HG03103 (cell line): ENCODE results near the gene MTIF2.
"Not testable (repeated sequence)": the region's sequence is repeated elsewhere in the genome, so short reads cannot be mapped to it uniquely, and the experiment has no call there.

ENCODE experiments used
- ATAC-seq: cut with Tn5 transposase; IDR thresholded peaks from one replicate; pipeline ENCODE4 v1.9.1; 2021; ENCODE audit warnings: low read depth; ENCODE audit not compliant: unreplicated experiment

MTIF2 gene

DNA sequence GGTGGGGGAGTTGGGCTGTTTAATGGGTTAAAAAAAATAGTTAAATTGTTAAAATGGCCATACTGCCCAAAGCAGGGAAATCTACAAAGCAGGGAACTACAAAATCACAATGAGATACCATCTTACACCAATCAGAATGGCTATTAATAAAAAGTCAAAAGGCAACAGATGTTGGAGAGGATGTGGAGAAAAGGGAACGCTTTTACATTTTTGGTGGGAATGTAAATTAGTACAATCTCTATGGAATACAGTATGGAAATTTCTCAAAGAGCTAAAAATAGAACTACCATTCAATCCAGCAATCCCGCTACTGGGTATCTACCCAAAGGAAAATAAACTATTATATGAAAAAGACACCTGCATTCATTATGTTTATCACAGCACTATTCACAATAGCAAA is 64.1 kb downstream of the MTIF2 start:
- no peak for ATAC-seq

GRCh38 chr2:55204536-55204935 is 64.5 kb downstream of the MTIF2 start:
- no peak for ATAC-seq

- no peak for ATAC-seq
Measured at GRCh38 chr2:55200416-55200815, 68.6 kb downstream of the MTIF2 start.

- no peak for ATAC-seq
Measured at GRCh38 chr2:55196526-55196925, 72.5 kb downstream of the MTIF2 start.

- ATAC-seq = not testable (repeated sequence)
Measured at GRCh38 chr2:55191888-55192287, 77.1 kb downstream of the MTIF2 start.

DNA sequence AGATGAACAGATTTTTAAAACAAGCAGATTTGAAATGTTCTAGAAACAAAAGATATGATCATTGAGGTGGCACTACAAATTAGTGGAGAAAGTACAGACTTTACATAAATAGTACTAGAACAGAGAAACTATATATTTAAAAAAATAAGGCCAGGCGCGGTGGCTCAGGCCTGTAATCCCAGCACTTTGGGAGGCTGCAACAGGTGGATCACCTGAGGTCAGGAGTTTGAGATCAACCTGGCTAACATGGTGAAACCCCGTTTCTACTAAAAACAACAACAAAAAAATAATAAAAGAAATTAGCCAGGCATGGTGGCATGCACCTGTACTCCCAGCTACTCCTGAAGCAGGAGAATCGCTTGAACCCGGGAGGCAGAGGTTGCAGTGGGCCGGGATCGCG is 82.2 kb downstream of the MTIF2 start:
- not testable (repeated sequence) for ATAC-seq
